ENCODE results near the gene CORO2B. TPM values are rescaled to one million over a fixed set of nuclear protein-coding genes. Genes with fewer than 3 reads are reported as not detected.

Gene CORO2B
- total and polyA plus RNA-seq, 2 experiments from 2014 or later, result 1.6 to 4.6 TPM

DNA sequence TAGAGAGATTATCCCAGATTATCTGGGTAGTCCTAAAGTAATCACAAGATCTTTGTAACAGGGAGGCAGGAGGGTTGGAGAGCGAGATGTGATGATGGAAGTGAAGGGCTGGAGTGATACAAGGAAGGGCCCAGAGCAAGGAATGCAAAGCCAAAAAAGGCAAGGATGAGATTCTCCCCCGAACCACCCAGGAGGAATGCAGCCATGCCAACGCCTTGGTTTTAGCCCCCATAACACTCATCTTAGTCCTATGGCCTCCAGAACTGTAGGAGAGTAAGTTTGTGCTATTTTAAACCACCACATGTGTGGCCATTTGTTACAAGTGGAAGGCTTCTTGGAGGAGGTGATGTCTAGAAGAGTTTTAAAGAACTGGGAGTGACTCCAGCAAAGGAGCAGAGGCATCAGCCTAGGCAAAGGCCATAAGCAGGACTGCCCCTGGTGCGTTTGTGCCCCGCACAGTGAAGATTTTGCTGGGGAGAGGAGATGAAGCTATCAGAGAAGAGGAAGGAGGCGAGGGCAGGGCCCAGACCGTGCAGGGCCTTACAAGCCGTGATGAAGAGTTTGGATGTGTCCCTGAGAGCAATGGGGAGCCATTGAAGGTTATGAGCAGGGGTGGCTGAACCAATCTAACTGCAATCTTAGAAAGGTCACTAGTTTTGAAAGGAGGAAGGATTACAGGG, 25.3 kb upstream of the CORO2B start:
- Mint-ChIP-seq H3K27me3 (ENCODE audit: insufficient read depth, low read depth, poor library complexity) (peaks cover 5% of the 10 kb centered on the region), H3K4me1 (peaks cover 6% of the 10 kb centered on the region), H3K36me3 (ENCODE audit: low read depth) (no peaks in the 10 kb centered on the region), H3K4me3 (no peak overlapping the region; the same call in 2 of the 3 replicates), H3K9me3 (no peaks in the 10 kb centered on the region), H3K27ac (no peak overlapping the region)
- Histone ChIP-seq H3K4me1 (ENCODE audit: insufficient read depth) (peaks cover 4% of the 10 kb centered on the region), H4K20me1 (replicated peaks; ENCODE audit: insufficient read depth) (no peaks in the 10 kb centered on the region), H3K27me3 (ENCODE audit: insufficient read depth) (peaks cover 2% of the 10 kb centered on the region; the same call in 1 of the 2 replicates), H3K27ac (ENCODE audit: low read depth) (no peak overlapping the region), H3F3A (replicated peaks; ENCODE audit: low read depth) (no peaks in the 10 kb centered on the region), H3K9me2 (ENCODE audit: insufficient read depth) (no peaks in the 10 kb centered on the region), H3K36me3 (ENCODE audit: insufficient read depth) (no peaks in the 10 kb centered on the region), H3K4me2 (no peak overlapping the region), H2AFZ (no peak overlapping the region), H3K4me3 (no peak overlapping the region), H3K79me2 (replicated peaks; ENCODE audit: insufficient read depth) (no peaks in the 10 kb centered on the region)
- no peak for TF ChIP-seq NANOG (IDR thresholded peaks at IDR 0.05; ENCODE audit: borderline replicate concordance)
- no peak for TF ChIP-seq STAT1 (IDR thresholded peaks at IDR 0.05; ENCODE audit: unreplicated experiment)
- TF ChIP-seq, protein P1, sequence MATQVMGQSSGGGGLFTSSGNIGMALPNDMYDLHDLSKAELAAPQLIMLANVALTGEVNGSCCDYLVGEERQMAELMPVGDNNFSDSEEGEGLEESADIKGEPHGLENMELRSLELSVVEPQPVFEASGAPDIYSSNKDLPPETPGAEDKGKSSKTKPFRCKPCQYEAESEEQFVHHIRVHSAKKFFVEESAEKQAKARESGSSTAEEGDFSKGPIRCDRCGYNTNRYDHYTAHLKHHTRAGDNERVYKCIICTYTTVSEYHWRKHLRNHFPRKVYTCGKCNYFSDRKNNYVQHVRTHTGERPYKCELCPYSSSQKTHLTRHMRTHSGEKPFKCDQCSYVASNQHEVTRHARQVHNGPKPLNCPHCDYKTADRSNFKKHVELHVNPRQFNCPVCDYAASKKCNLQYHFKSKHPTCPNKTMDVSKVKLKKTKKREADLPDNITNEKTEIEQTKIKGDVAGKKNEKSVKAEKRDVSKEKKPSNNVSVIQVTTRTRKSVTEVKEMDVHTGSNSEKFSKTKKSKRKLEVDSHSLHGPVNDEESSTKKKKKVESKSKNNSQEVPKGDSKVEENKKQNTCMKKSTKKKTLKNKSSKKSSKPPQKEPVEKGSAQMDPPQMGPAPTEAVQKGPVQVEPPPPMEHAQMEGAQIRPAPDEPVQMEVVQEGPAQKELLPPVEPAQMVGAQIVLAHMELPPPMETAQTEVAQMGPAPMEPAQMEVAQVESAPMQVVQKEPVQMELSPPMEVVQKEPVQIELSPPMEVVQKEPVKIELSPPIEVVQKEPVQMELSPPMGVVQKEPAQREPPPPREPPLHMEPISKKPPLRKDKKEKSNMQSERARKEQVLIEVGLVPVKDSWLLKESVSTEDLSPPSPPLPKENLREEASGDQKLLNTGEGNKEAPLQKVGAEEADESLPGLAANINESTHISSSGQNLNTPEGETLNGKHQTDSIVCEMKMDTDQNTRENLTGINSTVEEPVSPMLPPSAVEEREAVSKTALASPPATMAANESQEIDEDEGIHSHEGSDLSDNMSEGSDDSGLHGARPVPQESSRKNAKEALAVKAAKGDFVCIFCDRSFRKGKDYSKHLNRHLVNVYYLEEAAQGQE (IDR thresholded peaks at IDR 0.05; ENCODE audit: unreplicated experiment), result no peak
- no peak for TF ChIP-seq POLR2AphosphoS5 (IDR thresholded peaks at IDR 0.05; ENCODE audit: low read depth)
- TF ChIP-seq EZH2phosphoT487 (IDR thresholded peaks at IDR 0.05; ENCODE audit: unreplicated experiment), result no peak
- no peak for TF ChIP-seq CREB1 (CRISPR knock-in tag; IDR thresholded peaks at IDR 0.05; ENCODE audit: low read depth)
- no peak for TF ChIP-seq ZNF331 (CRISPR knock-in tag; IDR thresholded peaks at IDR 0.05; ENCODE audit: low read depth)
- TF ChIP-seq, protein P2, sequence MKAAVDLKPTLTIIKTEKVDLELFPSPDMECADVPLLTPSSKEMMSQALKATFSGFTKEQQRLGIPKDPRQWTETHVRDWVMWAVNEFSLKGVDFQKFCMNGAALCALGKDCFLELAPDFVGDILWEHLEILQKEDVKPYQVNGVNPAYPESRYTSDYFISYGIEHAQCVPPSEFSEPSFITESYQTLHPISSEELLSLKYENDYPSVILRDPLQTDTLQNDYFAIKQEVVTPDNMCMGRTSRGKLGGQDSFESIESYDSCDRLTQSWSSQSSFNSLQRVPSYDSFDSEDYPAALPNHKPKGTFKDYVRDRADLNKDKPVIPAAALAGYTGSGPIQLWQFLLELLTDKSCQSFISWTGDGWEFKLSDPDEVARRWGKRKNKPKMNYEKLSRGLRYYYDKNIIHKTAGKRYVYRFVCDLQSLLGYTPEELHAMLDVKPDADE (IDR thresholded peaks at IDR 0.05), result no peak
- no peak for ATAC-seq
- DNase-seq (ENCODE audit: low spot score), result no peak

DNA sequence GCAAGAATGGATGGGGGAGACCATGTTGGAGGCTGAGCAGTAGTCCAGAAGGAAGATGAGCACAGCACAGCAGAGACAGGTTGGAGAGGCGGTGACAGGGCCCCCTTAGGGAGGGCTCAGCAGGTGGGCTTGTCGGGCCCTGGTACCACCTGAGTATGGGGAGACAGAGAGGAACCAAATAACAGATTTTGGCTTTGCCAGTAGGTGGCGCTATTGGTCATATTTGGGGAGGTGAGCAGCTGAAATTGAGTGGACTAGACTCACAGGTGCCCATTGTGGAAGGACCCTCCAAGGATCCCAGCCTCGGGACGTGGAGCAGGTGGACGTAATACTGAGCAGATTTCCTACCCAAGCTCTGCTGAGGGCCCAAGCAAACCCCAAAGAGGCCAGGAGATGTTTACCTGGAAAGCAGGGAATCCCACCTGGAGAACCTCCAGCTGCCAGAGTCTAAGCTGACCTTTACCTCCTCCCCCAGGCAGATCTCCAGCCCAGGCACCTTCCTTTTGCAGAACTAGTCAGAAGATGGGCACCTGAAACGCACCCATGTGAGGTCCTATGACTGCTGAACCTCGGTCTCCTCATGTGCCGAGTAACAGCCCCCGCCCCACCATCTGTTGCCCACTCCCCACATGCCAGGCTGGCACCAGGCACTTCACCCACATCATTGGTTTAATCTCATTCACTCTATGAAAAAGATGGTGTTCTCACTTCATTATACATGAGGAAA, 24.6 kb upstream of the CORO2B start:
- no peaks in the 10 kb centered on the region for H3K9me3 Mint-ChIP-seq
- peaks cover 13% of the 10 kb centered on the region for H3K4me1 Mint-ChIP-seq
- H3K79me2 ChIP-seq (replicated peaks; ENCODE audit: insufficient read depth), result no peaks in the 10 kb centered on the region
- ATAC-seq, result peak; percentile 50
- H3K27ac Mint-ChIP-seq, result no peak overlapping the region
- no peaks in the 10 kb centered on the region for H3K9me2 ChIP-seq (ENCODE audit: insufficient read depth)
- peaks cover 10% of the 10 kb centered on the region for H3K27me3 Mint-ChIP-seq (ENCODE audit: insufficient read depth, low read depth, poor library complexity)
- no peaks in the 10 kb centered on the region for H3K36me3 ChIP-seq (ENCODE audit: insufficient read depth)
- peak; percentile 92 for DNase-seq (ENCODE audit: low spot score)
- no peak overlapping the region for H3K27ac ChIP-seq (ENCODE audit: low read depth)
- H3K4me3 Mint-ChIP-seq, result no peak overlapping the region; the same call in 2 of the 3 replicates
- no peaks in the 10 kb centered on the region for H3K36me3 Mint-ChIP-seq (ENCODE audit: low read depth)
- H3K4me2 ChIP-seq, result no peak overlapping the region
- no peak overlapping the region for H2AFZ ChIP-seq
- no peaks in the 10 kb centered on the region for H4K20me1 ChIP-seq (replicated peaks; ENCODE audit: insufficient read depth)
- H3K4me1 ChIP-seq (ENCODE audit: insufficient read depth), result peaks cover 8% of the 10 kb centered on the region
- H3K4me3 ChIP-seq, result no peak overlapping the region
- H3K27me3 ChIP-seq (ENCODE audit: insufficient read depth), result peaks cover 7% of the 10 kb centered on the region; the same call in 1 of the 2 replicates
- TF ChIP-seq, protein P3, sequence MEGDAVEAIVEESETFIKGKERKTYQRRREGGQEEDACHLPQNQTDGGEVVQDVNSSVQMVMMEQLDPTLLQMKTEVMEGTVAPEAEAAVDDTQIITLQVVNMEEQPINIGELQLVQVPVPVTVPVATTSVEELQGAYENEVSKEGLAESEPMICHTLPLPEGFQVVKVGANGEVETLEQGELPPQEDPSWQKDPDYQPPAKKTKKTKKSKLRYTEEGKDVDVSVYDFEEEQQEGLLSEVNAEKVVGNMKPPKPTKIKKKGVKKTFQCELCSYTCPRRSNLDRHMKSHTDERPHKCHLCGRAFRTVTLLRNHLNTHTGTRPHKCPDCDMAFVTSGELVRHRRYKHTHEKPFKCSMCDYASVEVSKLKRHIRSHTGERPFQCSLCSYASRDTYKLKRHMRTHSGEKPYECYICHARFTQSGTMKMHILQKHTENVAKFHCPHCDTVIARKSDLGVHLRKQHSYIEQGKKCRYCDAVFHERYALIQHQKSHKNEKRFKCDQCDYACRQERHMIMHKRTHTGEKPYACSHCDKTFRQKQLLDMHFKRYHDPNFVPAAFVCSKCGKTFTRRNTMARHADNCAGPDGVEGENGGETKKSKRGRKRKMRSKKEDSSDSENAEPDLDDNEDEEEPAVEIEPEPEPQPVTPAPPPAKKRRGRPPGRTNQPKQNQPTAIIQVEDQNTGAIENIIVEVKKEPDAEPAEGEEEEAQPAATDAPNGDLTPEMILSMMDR (conservative IDR thresholded peaks at IDR 0.05; ENCODE audit: low read depth in 2 of 2), result peak; percentile 80 to 93
- no peak for TF ChIP-seq JUNB (IDR thresholded peaks at IDR 0.05; ENCODE audit: unreplicated experiment)
- H3F3A ChIP-seq (replicated peaks; ENCODE audit: low read depth), result 0 out of 2 replicates have a peak, but pooled peaks cover 7% of the 10 kb centered on the region

All from GM23338 (cell line).